WERI-Rb-1 (cell line): ENCODE measurements around the gene TEX38.
"Not testable (repeated sequence)": the region's sequence is repeated elsewhere in the genome, so short reads cannot be mapped to it uniquely, and the experiment has no call there.

Experiments used
- DNase-seq: peaks from one replicate; pipeline ENCODE4 v3.0.0-alpha.2; 2020
- H3K27ac ChIP-seq: fragments of 250-450 bp; sonication (Bioruptor Pico); 2 replicates; pipeline ENCODE4 v1.5.1; 2020; ENCODE audit warnings: mild to moderate bottlenecking, moderate library complexity
- H3K27me3 ChIP-seq: fragments of 250-450 bp; sonication (Bioruptor Pico); 2 replicates; pipeline ENCODE4 v1.5.1; 2021; ENCODE audit warnings: mild to moderate bottlenecking, low read depth, moderate library complexity; ENCODE audit not compliant: insufficient read depth, severe bottlenecking
- H3K36me3 ChIP-seq: fragments of 250-450 bp; sonication (Bioruptor Pico); 2 replicates; pipeline ENCODE4 v1.5.1; 2020; ENCODE audit warnings: mild to moderate bottlenecking, moderate library complexity
- H3K4me3 ChIP-seq: 2 replicates; pipeline ENCODE4 v1.5.1; 2011; ENCODE audit warnings: low read depth, mild to moderate bottlenecking, control low read depth, low read length
- H3K9me3 ChIP-seq: fragments of 250-450 bp; sonication (Bioruptor Pico); 2 replicates; pipeline ENCODE4 v1.5.1; 2021; ENCODE audit warnings: mild to moderate bottlenecking, moderate library complexity; ENCODE audit not compliant: severe bottlenecking
- CTCF ChIP-seq: IDR thresholded peaks from 2 replicates; pipeline ENCODE4 v1.5.1; 2011; ENCODE audit warnings: low read depth, mild to moderate bottlenecking, control low read depth, inconsistent platforms, low read length

TEX38 gene

GRCh38 chr1:46645815-46646214 is 25.8 kb upstream of the TEX38 start:
- H3K4me3 ChIP-seq: no peak overlapping the region
- TF ChIP-seq CTCF: no peak
- peaks cover 6% of the 10 kb centered on the region for H3K9me3 ChIP-seq
- no peaks in the 10 kb centered on the region for H3K27me3 ChIP-seq
- DNase-seq: no peak
- no peak overlapping the region for H3K27ac ChIP-seq
- H3K36me3 ChIP-seq: peaks cover 4% of the 10 kb centered on the region

- H3K27ac ChIP-seq: no peak overlapping the region
- H3K36me3 ChIP-seq: peaks cover 5% of the 10 kb centered on the region
- H3K4me3 ChIP-seq: no peak overlapping the region
- no peak for TF ChIP-seq CTCF
- DNase-seq: no peak
- no peaks in the 10 kb centered on the region for H3K27me3 ChIP-seq
- peaks cover 6% of the 10 kb centered on the region for H3K9me3 ChIP-seq
These were observed 25.3 kb upstream of the TEX38 start for GRCh38 chr1:46646331-46646730.

- H3K36me3 ChIP-seq: peaks cover 8% of the 10 kb centered on the region
- no peak overlapping the region for H3K4me3 ChIP-seq
- no peak for DNase-seq
- peaks cover 6% of the 10 kb centered on the region for H3K9me3 ChIP-seq
- no peaks in the 10 kb centered on the region for H3K27me3 ChIP-seq
- no peak overlapping the region for H3K27ac ChIP-seq
- no peak for TF ChIP-seq CTCF
These were observed 24.8 kb upstream of the TEX38 start for GRCh38 chr1:46646844-46647243.

- no peak for TF ChIP-seq CTCF
- Histone ChIP-seq H3K27me3 (no peaks in the 10 kb centered on the region), H3K36me3 (peaks cover 8% of the 10 kb centered on the region), H3K4me3 (no peak overlapping the region), H3K9me3 (peaks cover 6% of the 10 kb centered on the region), H3K27ac (no peak overlapping the region)
- no peak for DNase-seq
These were observed 24.0 kb upstream of the TEX38 start for GRCh38 chr1:46647611-46648010.

GRCh38 chr1:46649764-46650163 is 21.9 kb upstream of the TEX38 start:
- DNase-seq: no peak
- no peaks in the 10 kb centered on the region for H3K27me3 ChIP-seq
- no peak overlapping the region for H3K27ac ChIP-seq
- TF ChIP-seq CTCF: no peak
- H3K9me3 ChIP-seq: peaks cover 6% of the 10 kb centered on the region
- no peak overlapping the region for H3K4me3 ChIP-seq
- peaks cover 8% of the 10 kb centered on the region for H3K36me3 ChIP-seq

- no peak for TF ChIP-seq CTCF
- Histone ChIP-seq H3K36me3 (peaks cover 8% of the 10 kb centered on the region), H3K4me3 (no peak overlapping the region), H3K27me3 (no peaks in the 10 kb centered on the region), H3K9me3 (peaks cover 6% of the 10 kb centered on the region), H3K27ac (no peak overlapping the region)
- DNase-seq: no peak
These were observed 21.2 kb upstream of the TEX38 start for GRCh38 chr1:46650491-46650890.

- peaks cover 11% of the 10 kb centered on the region for H3K36me3 ChIP-seq
- DNase-seq, H3K9me3 ChIP-seq: not testable (repeated sequence)
These were observed 20.5 kb upstream of the TEX38 start for GRCh38 chr1:46651152-46651551.

More at GRCh38 chr1:46651152-46651551, 20.5 kb upstream of the TEX38 start:
- H3K27ac ChIP-seq, H3K4me3 ChIP-seq, H3K27me3 ChIP-seq: not testable (repeated sequence)
